ENCODE results near the gene PAQR8.
"Not testable (repeated sequence)": the region's sequence is repeated elsewhere in the genome, so short reads cannot be mapped to it uniquely, and the experiment has no call there.

Gene PAQR8

DNA sequence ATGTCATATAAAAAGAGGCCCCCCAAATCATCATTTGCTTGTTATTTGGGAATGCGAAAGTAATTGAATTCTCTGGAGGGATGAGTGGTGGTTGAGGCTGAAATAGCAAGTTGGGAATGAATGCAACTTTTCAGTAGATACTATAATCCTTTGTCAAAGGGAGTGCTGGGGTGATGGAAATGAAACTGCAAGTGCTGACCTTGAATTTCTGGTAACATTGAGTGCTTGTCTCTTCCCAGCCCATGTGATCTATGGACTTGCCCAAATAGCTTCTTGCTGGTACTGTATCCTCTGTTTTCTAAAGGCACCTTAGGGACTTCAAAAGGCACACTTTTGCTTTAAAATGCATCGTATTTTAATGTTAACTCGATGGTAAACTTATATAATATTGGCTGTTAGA is 14.8 kb downstream of the PAQR8 start:
- peak; percentile 86 for DNase-seq (ENCODE audit: low spot score)

GRCh38 chr6:52377538-52378221 is 15.7 kb downstream of the PAQR8 start:
- no peak for DNase-seq (ENCODE audit: low spot score)

DNA sequence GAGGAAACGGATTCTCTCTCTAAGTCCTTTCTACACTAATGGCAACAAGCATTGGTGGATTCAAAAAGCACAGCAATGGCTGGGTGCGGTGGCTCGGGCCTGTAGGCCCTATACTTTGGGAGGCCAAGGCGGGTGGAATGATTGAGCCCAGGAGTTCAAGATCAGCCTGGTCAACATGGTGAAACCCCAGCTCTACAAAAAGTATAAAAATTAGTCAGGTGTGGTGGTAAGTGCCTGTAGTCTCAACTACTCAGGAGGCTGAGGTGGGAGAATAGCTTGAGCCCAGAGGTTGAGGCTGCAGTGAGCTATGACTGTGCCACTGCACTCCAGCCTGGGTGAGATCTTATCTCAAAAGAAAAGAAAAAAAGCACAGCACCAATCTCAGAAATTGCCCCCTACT is 19.3 kb downstream of the PAQR8 start:
- no peak for DNase-seq (ENCODE audit: low spot score)

DNA sequence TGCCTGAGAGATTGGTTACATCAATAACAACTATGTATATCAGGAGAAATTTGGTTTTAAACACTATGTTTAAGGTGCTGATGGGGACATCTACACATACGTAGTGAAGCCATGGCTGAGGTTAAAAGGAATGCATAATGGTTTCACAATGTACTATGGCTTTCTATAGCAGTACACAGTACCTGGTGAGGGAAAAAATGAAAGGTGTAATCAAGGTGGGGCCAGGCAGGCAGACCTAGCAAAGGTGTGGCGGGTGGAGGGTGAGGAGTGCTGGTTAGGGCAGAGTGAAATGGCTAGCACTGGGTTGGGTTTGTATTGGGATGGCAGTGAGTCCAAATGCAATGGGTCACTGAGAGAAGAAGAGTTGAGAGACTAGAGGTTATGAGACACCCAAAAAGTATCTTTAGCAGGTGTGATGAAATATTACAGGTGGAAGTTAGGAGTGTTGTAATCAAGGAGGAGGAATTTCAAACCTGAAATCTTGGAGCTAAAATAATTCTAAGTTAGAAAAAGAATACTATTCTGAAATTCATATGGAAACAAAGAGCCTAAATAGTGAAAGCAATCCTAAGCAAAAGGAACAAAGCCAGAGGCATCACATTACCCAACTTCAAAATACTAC is 22.3 kb downstream of the PAQR8 start:
- DNase-seq (ENCODE audit: low spot score) = no peak

DNA sequence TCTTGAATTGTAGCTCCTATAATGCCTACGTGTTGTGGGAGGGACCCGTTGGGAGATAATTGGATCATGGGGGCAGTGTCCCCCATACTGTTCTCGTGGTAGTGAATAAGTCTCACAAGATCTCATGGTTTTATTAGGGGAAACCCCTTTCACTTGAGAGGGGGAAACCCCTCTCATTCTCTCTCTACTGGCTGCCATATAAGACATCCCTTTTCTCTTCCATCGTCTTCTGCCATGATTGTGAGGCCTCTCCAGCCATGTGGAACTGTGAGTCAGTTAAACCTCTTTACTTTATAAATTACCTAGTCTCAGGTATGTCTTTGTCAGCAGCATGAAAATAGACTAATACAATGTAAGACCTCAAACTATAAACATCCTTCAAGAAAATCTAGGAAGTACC is 23.1 kb downstream of the PAQR8 start:
- no peak for DNase-seq (ENCODE audit: low spot score)

GRCh38 chr6:52388119-52388518 is 26.2 kb downstream of the PAQR8 start:
- not testable (repeated sequence) for DNase-seq (ENCODE audit: low spot score)

DNA sequence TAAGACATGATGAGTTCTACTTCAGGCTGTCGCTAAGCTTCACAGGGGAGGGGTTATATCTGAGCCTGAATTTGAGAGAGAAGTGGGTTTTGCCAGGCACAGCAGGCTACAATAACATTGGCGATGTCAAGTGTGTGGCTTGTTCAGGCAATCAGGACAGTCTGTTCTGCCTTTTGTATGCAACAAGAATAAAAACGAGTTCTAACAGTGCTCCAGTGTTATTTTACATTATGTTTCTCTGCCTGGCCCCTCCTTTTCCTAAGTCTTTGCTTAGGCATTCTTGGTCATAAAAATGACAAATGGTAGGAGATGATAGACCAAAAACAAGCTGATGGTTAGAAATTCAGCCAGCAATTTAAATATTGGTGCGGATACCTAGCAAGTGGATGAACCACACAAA is 26.8 kb downstream of the PAQR8 start:
- DNase-seq (ENCODE audit: low spot score) = peak; percentile 91

GRCh38 chr6:52389264-52389625 is 27.3 kb downstream of the PAQR8 start:
- DNase-seq (ENCODE audit: low spot score) = no peak

DNA sequence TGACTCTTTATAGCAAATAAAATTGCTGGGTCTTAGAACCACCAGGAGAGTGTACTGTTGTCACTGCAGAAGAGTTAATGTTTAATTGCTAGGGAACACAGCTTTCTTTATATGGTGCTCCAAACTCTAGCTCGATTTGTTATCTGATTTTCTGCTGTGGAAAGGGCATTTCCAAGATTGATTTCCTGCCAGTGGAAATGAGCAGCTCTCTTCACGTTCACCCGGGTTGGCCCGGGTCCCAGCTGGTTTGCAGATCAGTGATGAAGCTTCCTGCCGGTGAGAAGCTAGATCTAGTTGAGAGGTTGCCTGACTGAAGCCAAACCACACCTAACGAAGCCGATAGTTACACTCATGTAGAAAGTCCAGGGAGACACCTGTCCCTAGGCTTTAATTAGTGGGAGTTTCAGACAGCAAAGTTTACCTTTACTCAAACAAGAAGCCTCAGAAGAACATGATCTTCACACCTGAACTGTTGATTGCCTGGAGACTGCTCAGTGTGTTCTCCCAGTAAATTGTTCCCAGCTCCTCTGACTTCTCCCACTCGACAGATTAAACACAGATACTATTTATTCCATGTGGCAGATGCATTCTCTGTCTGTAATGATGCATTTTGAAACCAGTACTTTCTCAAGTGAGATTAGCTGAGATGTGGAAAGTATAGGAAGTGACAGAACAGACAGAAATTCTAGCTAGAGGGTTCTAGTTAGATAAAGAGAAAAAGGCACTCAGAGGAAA is 27.8 kb downstream of the PAQR8 start:
- no peak for DNase-seq (ENCODE audit: low spot score)

DNA sequence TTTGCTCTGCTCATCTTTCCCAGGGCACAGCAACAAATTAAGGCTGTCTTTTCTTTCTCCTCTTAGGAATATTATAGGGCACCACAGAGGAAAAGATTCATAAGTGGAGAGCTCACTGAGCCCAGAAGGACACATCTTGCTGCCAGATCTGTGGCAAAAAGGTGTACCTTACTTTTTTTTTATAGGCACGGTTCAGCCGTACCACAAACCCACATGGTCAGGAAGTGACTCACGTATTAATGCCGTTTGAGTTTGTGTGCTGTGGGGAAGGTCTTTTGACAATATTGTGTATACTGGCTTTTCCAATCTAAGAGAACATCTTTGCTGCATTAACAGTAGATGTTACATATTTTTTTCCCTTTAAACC is 28.4 kb downstream of the PAQR8 start:
- no peak for DNase-seq (ENCODE audit: low spot score)

GRCh38 chr6:52391599-52391998 is 29.6 kb downstream of the PAQR8 start:
- peak; percentile 59 for DNase-seq (ENCODE audit: low spot score)

DNA sequence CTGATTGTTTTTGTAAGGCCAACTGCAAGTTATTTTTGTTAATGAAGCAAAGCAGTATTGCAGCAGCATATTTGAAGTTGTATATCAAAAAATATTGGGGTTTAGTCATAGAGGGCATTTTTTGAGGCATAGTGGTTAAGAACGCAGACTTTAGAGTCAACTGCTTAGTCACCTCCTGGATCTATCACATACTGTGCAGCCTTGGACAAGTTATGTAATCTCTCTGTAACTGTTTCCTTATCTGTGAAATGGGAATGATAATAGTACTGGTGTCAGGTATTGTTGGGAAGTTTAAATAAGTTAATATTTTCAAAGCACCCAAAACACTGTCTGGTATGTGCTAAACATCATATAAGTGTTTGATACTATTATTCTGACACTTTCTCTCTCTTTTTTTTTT is 31.0 kb downstream of the PAQR8 start:
- no peak for DNase-seq (ENCODE audit: low spot score)

DNA sequence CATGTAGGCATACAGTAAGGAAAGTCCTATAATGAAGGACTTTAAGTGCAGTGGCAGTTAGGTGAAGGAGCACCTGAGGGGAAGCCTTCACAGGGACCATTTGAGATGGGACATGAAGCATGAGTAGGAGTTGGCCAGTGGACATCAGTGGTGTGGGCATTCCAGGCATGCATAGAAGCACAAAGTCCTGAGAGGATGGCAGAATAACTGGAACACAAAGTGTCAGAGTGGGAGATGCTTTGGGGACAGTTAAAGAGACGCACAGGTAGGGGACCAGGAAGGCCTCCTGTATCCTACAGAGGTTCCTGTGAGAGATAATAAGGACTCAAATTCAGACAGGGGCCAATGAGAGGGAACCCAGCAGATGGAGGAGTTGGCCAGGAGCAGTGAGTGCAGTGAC is 31.8 kb downstream of the PAQR8 start:
- DNase-seq (ENCODE audit: low spot score) = no peak

DNA sequence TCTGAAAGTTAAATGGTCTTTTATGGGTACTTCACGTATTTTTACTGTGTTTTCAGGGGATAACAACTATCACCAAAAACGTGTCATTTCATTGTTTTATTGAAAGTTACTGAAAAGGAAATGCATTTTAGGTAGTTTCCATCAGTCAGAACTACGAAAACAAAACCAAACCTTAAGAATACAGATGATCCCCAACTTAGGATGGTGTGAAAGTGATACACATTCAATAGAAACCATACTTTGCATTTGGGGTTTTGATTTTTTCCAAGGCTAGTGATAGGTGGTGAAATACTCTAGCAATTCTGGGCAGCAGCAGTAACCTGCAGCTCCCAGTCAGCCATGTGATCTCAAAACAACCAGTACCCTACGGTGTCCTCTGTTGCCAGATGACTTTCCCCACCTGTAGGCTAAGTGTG is 32.3 kb downstream of the PAQR8 start:
- DNase-seq (ENCODE audit: low spot score) = no peak

DNA sequence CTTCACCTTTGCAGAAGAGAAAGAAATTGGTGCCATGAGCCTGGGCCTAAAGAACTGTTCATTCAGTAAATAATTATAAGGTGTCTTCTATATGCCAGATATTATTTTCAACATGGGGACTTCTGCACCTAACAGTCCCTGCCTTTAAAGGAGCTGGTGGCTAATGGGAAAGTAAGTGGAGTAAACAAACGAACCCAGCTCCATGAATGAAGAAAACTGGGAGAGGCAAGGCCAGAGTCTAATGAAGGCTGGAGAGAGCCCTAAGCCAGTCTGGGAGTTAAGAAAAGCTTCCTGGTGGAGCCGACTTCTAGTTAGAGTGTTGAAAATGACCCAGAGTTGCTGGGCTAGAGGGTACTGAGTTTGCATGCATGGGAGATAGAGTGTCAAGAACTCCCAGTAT is 34.0 kb downstream of the PAQR8 start:
- DNase-seq (ENCODE audit: low spot score) = no peak

- DNase-seq (ENCODE audit: low spot score) = peak; percentile 84
Measured at GRCh38 chr6:52399511-52400312, 37.8 kb downstream of the PAQR8 start.

DNA sequence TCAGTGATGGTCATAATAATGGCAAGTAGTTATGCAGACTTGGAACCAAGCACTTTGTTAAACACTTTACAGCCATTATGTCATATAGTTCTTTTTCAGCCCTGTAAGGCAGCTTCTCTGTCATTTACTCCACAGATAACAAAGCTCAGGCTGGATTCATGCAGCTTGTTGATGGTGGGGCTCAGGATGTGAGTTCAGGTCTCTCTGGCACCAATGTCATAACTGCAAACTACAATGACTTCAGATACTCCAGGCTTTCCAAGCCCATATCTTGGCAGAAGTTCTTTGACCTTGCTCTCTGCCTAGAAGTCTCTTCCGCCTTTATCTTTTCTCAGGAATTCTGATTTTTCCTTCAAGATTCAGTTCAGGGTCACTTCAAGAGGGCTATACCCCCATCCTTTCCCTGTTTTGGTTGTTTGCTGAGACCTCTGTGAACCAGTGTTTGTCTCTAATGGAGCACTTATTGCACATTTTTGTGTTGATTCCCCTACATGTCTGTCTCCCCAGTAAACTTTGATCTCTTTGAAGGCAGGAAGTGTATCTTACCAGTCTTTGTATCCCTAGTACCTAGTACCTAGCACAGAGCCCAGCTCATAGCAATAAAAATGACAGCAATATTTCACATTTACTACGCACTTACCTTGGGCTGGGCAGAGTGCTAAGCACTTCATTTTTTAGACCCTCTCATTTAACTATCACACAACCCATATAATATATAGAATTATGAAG is 38.5 kb downstream of the PAQR8 start:
- no peak for DNase-seq (ENCODE audit: low spot score)

DNA sequence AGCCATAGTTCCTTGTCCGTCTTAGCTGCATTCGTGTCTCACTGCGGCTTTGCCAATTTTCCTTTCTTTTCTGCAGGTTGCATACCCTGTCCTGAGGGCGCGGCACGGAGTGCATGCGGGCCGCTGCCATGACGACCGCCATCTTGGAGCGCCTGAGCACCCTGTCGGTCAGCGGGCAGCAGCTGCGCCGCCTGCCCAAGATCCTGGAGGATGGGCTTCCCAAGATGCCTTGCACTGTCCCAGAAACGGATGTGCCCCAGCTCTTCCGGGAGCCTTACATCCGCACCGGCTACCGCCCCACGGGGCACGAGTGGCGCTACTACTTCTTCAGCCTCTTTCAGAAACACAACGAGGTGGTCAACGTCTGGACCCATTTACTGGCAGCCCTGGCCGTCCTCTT is 41.1 kb downstream of the PAQR8 start:
- no peak for DNase-seq (ENCODE audit: low spot score)

DNA sequence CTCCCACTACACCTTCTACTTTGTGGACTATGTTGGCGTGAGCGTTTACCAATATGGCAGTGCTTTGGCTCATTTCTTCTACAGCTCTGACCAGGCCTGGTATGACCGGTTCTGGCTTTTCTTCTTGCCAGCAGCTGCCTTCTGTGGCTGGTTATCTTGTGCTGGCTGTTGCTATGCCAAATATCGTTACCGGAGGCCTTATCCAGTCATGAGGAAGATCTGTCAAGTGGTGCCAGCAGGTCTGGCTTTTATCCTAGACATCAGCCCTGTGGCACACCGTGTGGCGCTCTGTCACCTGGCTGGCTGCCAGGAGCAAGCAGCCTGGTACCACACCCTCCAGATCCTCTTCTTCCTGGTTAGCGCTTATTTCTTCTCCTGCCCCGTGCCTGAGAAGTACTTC is 41.7 kb downstream of the PAQR8 start:
- no peak for DNase-seq (ENCODE audit: low spot score)

- DNase-seq (ENCODE audit: low spot score) = no peak
Measured at GRCh38 chr6:52405243-52405642, 43.3 kb downstream of the PAQR8 start.

- DNase-seq (ENCODE audit: low spot score) = peak; percentile 32
Measured at GRCh38 chr6:52407467-52407866, 45.5 kb downstream of the PAQR8 start.

- no peak for DNase-seq (ENCODE audit: low spot score)
Measured at GRCh38 chr6:52409499-52409898, 47.5 kb downstream of the PAQR8 start.
